ENCODE measurements around the gene FILIP1L.

GRCh38 chr3:100023150-100023549, 91.2 kb downstream of the FILIP1L start:
- no peak for TF ChIP-seq POLR2A (IDR thresholded peaks at IDR 0.05)
- no peak for TF ChIP-seq CTCF (IDR thresholded peaks at IDR 0.05)

Measured in adrenal gland (tissue), 5 donors.